RWPE2 (cell line): ENCODE results near the gene UCP3.

Experiments
- ATAC-seq: fragments of 200-7000 bp; cut with Tn5 transposase; 3 replicates; pipeline ENCODE4 v1.9.1; 2021; ENCODE audit warnings: low read depth
- DNase-seq: peaks from one replicate; pipeline ENCODE4 v3.0.0-alpha.2; 2020; ENCODE audit warnings: low spot score
- H3K27ac ChIP-seq: fragments of 450-650 bp; 2 replicates; pipeline ENCODE4 v1.5.1; 2017; ENCODE audit warnings: mild to moderate bottlenecking; ENCODE audit not compliant: poor library complexity, severe bottlenecking
- H3K27me3 ChIP-seq: fragments of 250-450 bp; sonication (Bioruptor Pico); 2 replicates; pipeline ENCODE4 v1.5.1; 2021; ENCODE audit warnings: mild to moderate bottlenecking, moderate library complexity; ENCODE audit not compliant: insufficient read depth, poor library complexity, severe bottlenecking
- H3K36me3 ChIP-seq: fragments of 250-450 bp; sonication (Bioruptor Pico); 2 replicates; pipeline ENCODE4 v1.5.1; 2020; ENCODE audit warnings: low read depth, mild to moderate bottlenecking, moderate library complexity
- H3K4me1 ChIP-seq: fragments of 250-450 bp; sonication (Bioruptor Pico); 2 replicates; pipeline ENCODE4 v1.5.1; 2021; ENCODE audit warnings: mild to moderate bottlenecking, moderate library complexity; ENCODE audit not compliant: insufficient read depth, poor library complexity, severe bottlenecking
- H3K4me3 ChIP-seq: fragments of 250-450 bp; sonication (Bioruptor Pico); 2 replicates; pipeline ENCODE4 v1.5.1; 2021; ENCODE audit warnings: mild to moderate bottlenecking, moderate library complexity; ENCODE audit not compliant: severe bottlenecking
- H3K9me3 ChIP-seq: fragments of 250-450 bp; sonication (Bioruptor Pico); 2 replicates; pipeline ENCODE4 v1.5.1; 2021; ENCODE audit warnings: mild to moderate bottlenecking, moderate library complexity; ENCODE audit not compliant: severe bottlenecking
- CTCF ChIP-seq: fragments of 450-650 bp; IDR thresholded peaks from one replicate; pipeline ENCODE4 v1.5.1; 2017; ENCODE audit warnings: mild to moderate bottlenecking, moderate library complexity; ENCODE audit not compliant: poor library complexity, severe bottlenecking

Gene UCP3

GRCh38 chr11:74002832-74003231 is 6.1 kb downstream of the UCP3 start:
- Histone ChIP-seq H3K4me3 (no peak overlapping the region), H3K27me3 (no peaks in the 10 kb centered on the region), H3K9me3 (no peaks in the 10 kb centered on the region), H3K4me1 (no peaks in the 10 kb centered on the region), H3K27ac (no peak overlapping the region), H3K36me3 (no peaks in the 10 kb centered on the region)
- ATAC-seq: no peak
- no peak for DNase-seq
- no peak for TF ChIP-seq CTCF

- ATAC-seq (no peak), DNase-seq (no peak)
- no peak overlapping the region for H3K4me3 ChIP-seq
- no peaks in the 10 kb centered on the region for H3K36me3 ChIP-seq
- no peaks in the 10 kb centered on the region for H3K27me3 ChIP-seq
- no peaks in the 10 kb centered on the region for H3K4me1 ChIP-seq
- H3K27ac ChIP-seq: no peak overlapping the region
- TF ChIP-seq CTCF: no peak
- no peaks in the 10 kb centered on the region for H3K9me3 ChIP-seq
Observed at GRCh38 chr11:74001822-74002286, 7.0 kb downstream of the UCP3 start.

- H3K36me3 ChIP-seq: no peaks in the 10 kb centered on the region
- no peak overlapping the region for H3K27ac ChIP-seq
- DNase-seq (no peak), ATAC-seq (no peak)
- no peak for TF ChIP-seq CTCF
- no peaks in the 10 kb centered on the region for H3K27me3 ChIP-seq
- no peaks in the 10 kb centered on the region for H3K9me3 ChIP-seq
- no peaks in the 10 kb centered on the region for H3K4me1 ChIP-seq
- no peak overlapping the region for H3K4me3 ChIP-seq
Observed at GRCh38 chr11:74000307-74001133, 8.4 kb downstream of the UCP3 start.

DNA sequence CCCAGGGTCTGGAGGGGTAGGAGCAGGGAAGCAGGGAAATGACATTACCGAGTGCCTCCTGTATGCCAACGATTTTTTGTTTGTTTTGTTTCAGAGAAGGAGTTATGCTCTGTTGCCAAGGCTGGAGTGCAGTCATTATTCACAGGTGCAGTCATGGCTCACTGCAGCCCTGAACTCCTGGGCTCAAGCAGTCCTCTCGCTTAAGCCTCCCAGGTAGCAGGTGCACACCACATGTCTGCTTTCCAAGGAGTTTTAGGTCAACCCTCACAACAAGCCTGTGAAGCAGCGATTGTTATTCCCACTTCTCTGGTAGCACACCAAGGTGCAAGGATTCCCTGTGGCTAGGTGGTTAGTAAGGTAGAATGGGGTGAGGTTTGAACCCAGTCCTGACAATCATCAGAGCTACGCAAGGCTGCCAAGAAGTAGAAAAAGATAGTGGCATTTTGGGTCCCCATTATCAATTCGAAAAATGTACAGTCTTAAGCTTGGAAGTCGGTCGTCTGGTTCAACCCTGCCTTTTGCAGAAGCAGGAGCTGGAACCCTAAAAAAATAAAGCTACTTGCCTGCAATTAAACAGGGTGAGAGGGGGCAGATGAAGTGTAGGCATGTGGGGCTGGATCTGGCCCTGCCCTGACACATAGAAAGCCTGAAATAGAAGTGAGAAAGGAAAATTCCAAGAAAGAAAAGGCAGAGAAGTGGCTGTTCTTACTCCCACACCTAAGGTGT is 9.1 kb downstream of the UCP3 start:
- H3K4me1 ChIP-seq: no peaks in the 10 kb centered on the region
- DNase-seq (no peak), ATAC-seq (no peak)
- no peak overlapping the region for H3K4me3 ChIP-seq
- no peaks in the 10 kb centered on the region for H3K27me3 ChIP-seq
- H3K36me3 ChIP-seq: no peaks in the 10 kb centered on the region
- no peak for TF ChIP-seq CTCF
- H3K9me3 ChIP-seq: no peaks in the 10 kb centered on the region
- no peak overlapping the region for H3K27ac ChIP-seq
